GM13977 (cell line): ENCODE measurements around the gene SDF4.

Experiments used
- DNase-seq: peaks from one replicate; pipeline ENCODE4 v3.0.0; 2012; ENCODE audit warnings: low spot score
- in situ Hi-C: fragments of 300-500 bp; cut with MboI; formaldehyde crosslinking; loops from one replicate; pipeline ENCODE4 v1.12.0; 2022; ENCODE audit warnings: low sequenced_read_pairs, low pct_unique_long_range_greater_than_20kb, mixed read lengths, inconsistent platforms; ENCODE audit not compliant: unreplicated experiment
- TF ChIP-seq, protein P1 (sequence below): IDR thresholded peaks from 2 replicates; pipeline ENCODE4 v1.5.1; 2012; ENCODE audit warnings: mild to moderate bottlenecking, control low read depth; ENCODE audit not compliant: insufficient read depth; ENCODE audit errors: extremely low read depth, missing control alignments

The SDF4 gene

DNA sequence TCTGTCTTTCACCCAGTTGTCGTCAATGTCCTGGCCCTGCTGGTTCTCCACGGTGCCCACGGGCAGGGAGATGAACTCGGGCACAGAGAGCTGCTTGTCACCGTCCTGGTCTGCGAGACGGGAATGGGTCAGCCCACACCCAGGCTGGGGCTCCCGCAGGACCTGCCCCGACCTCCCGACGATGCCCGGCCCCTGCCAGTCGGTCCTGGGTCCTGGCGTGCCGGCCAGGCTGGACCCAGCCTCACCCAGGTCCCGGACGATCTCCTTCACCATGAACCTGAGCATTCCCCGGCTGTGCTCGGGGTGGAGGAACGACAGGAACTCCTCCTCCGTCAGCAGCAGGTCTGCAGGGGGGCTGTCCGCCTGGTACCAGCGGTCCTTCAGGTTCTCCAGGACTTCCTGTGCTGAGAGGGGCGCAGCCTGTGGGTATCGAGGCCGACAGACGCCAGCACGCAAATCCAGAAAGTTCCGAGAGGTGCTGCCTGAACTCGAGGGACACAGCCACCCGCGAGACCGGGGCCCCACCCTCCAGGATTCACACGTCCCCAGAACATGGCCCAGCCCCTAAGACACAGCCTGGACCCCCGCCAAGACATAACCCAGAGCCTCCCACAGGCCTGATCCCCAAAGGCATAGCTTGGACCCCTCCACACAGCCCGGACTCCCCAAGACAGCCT is 13.1 kb downstream of the SDF4 start:
- TF ChIP-seq, protein P1, sequence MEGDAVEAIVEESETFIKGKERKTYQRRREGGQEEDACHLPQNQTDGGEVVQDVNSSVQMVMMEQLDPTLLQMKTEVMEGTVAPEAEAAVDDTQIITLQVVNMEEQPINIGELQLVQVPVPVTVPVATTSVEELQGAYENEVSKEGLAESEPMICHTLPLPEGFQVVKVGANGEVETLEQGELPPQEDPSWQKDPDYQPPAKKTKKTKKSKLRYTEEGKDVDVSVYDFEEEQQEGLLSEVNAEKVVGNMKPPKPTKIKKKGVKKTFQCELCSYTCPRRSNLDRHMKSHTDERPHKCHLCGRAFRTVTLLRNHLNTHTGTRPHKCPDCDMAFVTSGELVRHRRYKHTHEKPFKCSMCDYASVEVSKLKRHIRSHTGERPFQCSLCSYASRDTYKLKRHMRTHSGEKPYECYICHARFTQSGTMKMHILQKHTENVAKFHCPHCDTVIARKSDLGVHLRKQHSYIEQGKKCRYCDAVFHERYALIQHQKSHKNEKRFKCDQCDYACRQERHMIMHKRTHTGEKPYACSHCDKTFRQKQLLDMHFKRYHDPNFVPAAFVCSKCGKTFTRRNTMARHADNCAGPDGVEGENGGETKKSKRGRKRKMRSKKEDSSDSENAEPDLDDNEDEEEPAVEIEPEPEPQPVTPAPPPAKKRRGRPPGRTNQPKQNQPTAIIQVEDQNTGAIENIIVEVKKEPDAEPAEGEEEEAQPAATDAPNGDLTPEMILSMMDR: no peak
- DNase-seq: no peak
- in situ Hi-C loops: no loop called here

DNA sequence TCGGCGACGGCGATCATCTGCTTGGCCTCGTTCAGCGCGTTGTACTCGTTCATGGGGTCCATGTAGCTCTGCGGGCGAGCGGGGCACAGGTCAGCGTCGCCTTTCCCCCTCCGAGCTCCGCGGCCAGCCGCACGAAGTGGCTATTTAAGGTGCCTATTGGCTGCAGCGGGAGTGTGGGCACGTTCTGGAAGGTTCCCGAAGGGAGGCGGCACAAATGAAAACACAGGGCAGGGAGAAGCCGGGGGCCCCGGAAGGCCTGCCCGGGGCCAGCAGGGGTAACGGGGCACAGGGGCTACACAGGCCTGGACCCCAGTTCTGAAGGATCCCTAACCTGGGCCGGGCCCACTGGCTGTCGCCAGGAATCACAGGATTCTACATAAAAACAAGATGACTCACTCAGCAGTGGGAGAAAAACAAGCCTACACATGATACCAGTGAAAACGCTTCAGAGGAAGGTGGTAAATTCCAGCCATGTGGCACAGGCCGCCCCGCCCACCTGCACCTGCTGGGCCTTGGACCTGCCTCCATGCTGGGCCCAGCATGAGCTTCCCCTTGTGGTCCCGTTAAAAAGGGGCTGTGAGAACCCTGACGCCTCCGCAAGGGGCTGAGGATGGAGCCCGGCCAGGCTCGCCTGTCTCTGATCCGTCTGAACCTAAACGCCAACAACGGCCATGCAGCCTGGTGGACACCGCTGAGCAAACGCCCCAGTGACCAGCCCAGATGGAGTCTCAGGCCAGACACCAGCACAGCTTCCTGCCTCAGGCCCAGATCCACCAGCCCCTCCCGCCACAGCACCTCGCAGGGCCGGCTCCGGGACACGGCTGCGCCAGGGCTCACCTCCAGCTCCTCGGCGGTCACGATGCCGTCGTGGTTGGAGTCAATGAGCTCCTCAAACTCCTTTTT is 13.9 kb downstream of the SDF4 start:
- in situ Hi-C loops: no loop called here
- DNase-seq: no peak
- TF ChIP-seq, protein P1: no peak

DNA sequence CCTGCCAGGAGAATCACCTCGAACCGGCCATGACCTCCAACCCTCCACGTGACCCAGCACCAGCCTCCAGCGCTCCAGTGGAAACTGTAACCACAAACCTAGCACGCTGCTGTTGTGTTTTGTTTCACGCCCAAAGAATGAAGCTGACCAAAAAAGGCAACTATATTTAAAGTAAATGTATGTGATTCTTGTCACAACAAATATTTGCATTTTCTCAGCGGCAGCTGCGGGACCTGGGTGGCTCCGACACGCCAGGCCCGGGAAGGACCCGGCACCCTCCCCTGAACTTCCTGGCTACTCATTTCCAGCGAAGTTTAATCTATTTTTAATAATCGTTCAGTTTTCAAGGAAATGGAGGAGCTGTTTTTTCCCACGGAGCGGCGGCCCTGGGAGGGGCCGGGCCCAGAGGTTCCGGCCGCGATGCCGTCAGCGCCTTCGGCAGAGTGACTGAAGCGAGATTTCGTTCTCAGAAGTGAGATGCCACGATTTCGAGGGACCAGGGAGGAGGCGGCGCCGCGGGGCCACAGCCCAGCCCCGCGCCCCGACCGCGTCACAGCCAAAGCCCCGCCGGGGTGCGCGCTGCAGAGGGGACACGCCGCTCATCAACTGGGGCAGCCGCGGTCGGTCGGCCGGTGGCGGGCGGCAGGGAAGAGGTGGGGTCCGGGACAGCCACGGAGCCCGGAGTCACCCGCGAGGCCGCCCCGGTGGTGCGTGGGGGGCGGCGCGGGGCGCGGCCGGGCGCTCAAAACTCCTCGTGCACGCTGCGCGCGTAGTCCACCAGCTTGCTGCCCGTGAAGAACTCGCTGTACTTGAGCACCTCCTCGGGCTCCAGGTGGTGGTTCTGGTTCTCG is 14.8 kb downstream of the SDF4 start:
- TF ChIP-seq, protein P1: no peak
- in situ Hi-C loops: no loop called here

DNA sequence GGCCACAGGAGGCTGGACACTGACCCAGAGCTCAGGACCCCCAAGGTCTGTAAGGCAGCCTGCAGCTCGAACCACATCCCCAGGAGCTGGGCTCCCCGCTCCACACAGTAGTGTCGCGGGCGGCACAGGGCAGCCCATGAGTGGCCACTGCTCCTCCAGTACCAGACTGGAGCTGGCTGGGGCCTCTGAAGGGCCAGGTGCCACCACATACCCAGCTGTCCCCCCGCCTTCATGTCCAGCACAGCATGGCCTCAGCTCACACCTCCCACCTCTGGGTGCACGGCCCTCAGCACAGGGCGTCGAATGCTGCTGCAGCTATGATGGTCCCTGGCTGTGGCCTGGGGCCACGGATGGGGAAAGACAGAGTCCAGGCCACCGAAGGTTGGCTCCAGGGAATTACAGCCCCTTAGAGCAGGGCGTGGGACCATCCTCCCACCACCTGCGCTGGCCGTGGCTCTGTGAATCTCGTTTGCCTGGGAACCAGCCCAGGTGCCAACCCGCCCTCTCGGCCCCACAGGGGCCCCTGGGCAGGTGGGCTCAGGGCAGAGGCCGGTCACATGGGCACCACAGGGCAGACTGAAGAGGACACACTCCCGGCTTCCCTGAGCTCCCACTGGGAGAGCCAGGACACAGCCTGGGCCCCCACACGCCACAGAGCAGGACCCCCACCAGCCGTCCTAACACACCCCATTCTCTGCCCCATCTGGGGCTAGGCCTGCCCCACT is 15.8 kb downstream of the SDF4 start:
- no peak for DNase-seq
- TF ChIP-seq, protein P1: no peak
- in situ Hi-C loops: no loop called here

More for the DNA sequence above, 14.8 kb downstream of the SDF4 start:
- no peak for DNase-seq

DNA sequence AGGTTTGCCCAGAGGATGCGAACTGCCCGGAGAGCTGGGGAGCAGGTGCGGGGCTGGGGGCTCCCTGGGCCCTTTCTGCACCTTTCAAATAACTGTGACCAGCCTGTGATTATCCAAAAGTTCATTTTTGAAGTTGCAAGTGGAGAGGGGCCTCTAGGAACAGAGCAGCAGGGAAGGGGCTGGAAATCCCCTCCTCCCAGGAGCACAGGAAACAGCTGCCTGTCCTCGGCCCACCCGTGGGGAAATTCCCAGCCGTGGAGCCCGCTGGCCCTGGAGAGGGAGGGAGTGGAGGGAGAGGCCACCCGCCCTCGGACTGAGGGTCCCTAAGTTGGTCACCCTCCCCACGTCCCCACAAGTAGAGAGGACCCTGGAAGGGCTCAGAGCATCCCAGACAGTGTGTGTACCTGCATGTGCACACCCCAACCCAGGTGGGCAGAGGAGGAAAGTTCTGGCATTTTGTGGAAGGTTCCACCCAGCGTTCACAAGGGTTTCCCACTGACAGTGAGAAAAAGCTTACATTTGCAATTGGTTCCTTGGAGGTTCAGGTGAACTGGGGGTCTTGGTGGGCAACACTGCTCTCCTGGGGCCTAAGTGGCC is 16.6 kb downstream of the SDF4 start:
- in situ Hi-C loops: no loop called here

More for the DNA sequence above, 16.6 kb downstream of the SDF4 start:
- no peak for DNase-seq
- TF ChIP-seq, protein P1: no peak
